ENCODE measurements around the gene AQP5.

The AQP5 gene

DNA sequence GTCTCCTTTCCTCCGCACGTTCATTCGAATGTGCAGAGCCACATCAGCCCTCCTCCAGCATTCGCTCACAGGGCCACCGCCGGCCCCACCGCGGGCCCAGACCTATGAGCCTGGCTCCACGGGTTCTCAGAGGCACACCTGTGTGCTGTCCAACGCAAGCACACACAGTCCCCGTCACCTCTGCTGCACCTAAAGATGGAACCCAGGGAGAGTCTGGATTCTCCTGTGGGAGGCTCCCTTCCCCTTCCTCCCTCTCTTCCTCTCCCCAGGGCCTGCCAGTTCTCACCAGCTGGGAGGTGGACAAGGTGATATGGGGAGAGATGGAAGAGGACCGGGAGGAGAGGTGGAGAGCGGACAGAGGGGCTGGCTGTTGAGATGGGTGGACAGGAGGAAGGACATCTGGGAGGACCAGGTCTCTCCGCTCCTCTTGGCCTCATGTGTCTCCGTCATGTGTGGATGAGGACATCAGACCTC, 6.1 kb downstream of the AQP5 start:
- no peaks in the 10 kb centered on the region for H3K36me3 ChIP-seq (ENCODE audit: low read depth)
- DNase-seq (ENCODE audit: low spot score) (no peak), ATAC-seq (ENCODE audit: low read depth) (no peak)
- TF ChIP-seq, protein P1, sequence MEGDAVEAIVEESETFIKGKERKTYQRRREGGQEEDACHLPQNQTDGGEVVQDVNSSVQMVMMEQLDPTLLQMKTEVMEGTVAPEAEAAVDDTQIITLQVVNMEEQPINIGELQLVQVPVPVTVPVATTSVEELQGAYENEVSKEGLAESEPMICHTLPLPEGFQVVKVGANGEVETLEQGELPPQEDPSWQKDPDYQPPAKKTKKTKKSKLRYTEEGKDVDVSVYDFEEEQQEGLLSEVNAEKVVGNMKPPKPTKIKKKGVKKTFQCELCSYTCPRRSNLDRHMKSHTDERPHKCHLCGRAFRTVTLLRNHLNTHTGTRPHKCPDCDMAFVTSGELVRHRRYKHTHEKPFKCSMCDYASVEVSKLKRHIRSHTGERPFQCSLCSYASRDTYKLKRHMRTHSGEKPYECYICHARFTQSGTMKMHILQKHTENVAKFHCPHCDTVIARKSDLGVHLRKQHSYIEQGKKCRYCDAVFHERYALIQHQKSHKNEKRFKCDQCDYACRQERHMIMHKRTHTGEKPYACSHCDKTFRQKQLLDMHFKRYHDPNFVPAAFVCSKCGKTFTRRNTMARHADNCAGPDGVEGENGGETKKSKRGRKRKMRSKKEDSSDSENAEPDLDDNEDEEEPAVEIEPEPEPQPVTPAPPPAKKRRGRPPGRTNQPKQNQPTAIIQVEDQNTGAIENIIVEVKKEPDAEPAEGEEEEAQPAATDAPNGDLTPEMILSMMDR (IDR thresholded peaks at IDR 0.05; ENCODE audit: poor library complexity, severe bottlenecking): no peak
- H3K27ac ChIP-seq (ENCODE audit: poor library complexity, severe bottlenecking): no peak overlapping the region
- H3K4me1 ChIP-seq (ENCODE audit: insufficient read depth, poor library complexity, severe bottlenecking): peaks cover 7% of the 10 kb centered on the region
- H3K4me3 ChIP-seq (ENCODE audit: severe bottlenecking): no peak overlapping the region
- no peaks in the 10 kb centered on the region for H3K27me3 ChIP-seq (ENCODE audit: insufficient read depth, poor library complexity, severe bottlenecking)
- no peaks in the 10 kb centered on the region for H3K9me3 ChIP-seq (ENCODE audit: severe bottlenecking)

DNA sequence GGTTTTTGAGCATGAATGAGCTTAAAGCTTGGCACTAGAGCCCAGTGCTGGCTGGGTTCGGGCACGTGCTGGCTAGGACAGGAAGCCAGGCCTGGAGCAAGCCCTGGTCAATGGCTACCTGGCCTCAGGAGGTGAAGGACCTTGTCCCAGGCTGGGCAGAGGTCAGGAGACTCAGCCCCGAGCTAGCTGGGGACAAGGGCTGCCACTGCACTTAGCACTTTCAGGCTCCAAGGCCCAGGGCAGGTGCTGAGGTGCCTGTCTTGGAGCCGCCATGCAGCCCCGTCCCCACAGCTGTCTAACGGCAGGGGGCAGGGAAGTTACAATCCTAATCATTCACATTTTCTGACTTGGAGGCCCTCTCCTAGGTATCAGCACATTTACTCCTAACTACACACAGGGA, 6.8 kb downstream of the AQP5 start:
- no peak for DNase-seq (ENCODE audit: low spot score)
- Histone ChIP-seq H3K4me1 (ENCODE audit: insufficient read depth, poor library complexity, severe bottlenecking) (peaks cover under 1% of the 10 kb centered on the region), H3K9me3 (ENCODE audit: severe bottlenecking) (no peaks in the 10 kb centered on the region)

DNA sequence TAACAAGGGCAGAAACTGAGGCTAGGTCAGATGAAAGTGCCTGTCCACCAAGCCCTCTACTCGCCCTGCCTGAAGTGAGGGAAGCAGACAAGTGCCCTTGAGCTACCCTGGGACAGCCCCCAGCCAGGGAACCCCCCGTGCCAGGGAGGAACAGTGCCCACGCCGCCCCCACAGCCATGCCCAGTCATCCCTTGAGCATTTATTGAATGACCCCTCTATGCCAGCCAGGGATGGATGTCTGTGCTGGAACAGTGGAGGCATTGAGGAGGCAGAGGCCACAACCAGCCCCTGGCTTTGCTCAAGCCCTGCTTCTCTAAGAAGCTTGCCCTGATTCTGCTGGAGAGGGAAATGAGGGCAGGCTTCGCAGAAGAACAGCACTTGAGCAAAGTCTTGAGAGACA, 7.4 kb downstream of the AQP5 start:
- H3K4me1 ChIP-seq (ENCODE audit: insufficient read depth, poor library complexity, severe bottlenecking): no peaks in the 10 kb centered on the region
- no peak overlapping the region for H3K4me3 ChIP-seq (ENCODE audit: severe bottlenecking)
- TF ChIP-seq, protein P1 (IDR thresholded peaks at IDR 0.05; ENCODE audit: poor library complexity, severe bottlenecking): no peak
- H3K36me3 ChIP-seq (ENCODE audit: low read depth): no peaks in the 10 kb centered on the region
- ATAC-seq (ENCODE audit: low read depth) (no peak), DNase-seq (ENCODE audit: low spot score) (no peak)
- H3K27ac ChIP-seq (ENCODE audit: poor library complexity, severe bottlenecking): no peak overlapping the region
- H3K9me3 ChIP-seq (ENCODE audit: severe bottlenecking): no peaks in the 10 kb centered on the region
- H3K27me3 ChIP-seq (ENCODE audit: insufficient read depth, poor library complexity, severe bottlenecking): no peaks in the 10 kb centered on the region

More for the DNA sequence above, 6.8 kb downstream of the AQP5 start:
- ATAC-seq (ENCODE audit: low read depth): no peak
- Histone ChIP-seq H3K4me3 (ENCODE audit: severe bottlenecking) (no peak overlapping the region), H3K27ac (ENCODE audit: poor library complexity, severe bottlenecking) (no peak overlapping the region), H3K36me3 (ENCODE audit: low read depth) (no peaks in the 10 kb centered on the region), H3K27me3 (ENCODE audit: insufficient read depth, poor library complexity, severe bottlenecking) (no peaks in the 10 kb centered on the region)
- TF ChIP-seq, protein P1 (IDR thresholded peaks at IDR 0.05; ENCODE audit: poor library complexity, severe bottlenecking): no peak

DNA sequence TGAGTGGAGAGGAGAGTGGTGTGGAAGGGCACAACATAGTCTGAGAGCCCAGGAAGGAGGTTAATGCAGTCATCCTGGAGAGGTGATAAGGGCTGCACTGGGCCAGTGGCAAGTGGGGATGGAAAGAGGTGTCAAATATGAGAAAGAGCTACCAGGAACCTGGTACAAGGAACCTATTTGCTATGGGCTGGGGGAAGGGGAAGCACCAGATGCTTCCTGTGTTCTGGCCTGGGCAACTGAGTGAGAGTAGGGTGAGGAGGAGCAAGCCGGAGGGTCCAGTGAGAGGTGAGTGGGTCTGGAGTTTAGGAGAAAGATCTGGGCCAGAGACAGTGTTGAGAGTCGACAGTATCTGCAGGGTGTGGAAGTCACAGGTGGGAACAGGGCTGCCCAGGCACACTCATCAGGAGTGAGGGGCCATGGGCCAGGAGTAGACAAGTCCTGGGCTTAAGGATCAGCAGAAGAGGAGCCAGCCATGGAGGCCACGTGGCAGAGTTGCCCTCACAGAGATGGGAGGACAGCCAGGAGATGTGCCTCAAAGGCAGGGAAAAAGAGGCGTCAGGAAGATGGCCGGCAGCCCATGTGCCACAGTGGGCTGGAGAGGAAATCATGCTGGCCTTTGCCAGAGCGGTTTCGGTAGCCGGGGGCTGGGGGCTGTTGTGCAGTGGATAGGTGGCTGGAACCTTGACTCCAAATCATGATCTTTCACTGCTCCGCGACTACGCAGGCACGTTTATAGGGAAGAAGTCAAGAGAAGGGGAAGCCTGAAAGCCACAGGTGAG, 8.2 kb downstream of the AQP5 start:
- H3K9me3 ChIP-seq (ENCODE audit: severe bottlenecking): no peaks in the 10 kb centered on the region
- H3K27me3 ChIP-seq (ENCODE audit: insufficient read depth, poor library complexity, severe bottlenecking): no peaks in the 10 kb centered on the region
- DNase-seq (ENCODE audit: low spot score) (no peak), ATAC-seq (ENCODE audit: low read depth) (no peak)
- H3K4me1 ChIP-seq (ENCODE audit: insufficient read depth, poor library complexity, severe bottlenecking): no peaks in the 10 kb centered on the region
- H3K4me3 ChIP-seq (ENCODE audit: severe bottlenecking): no peak overlapping the region
- H3K36me3 ChIP-seq (ENCODE audit: low read depth): no peaks in the 10 kb centered on the region
- TF ChIP-seq, protein P1 (IDR thresholded peaks at IDR 0.05; ENCODE audit: poor library complexity, severe bottlenecking): no peak
- no peak overlapping the region for H3K27ac ChIP-seq (ENCODE audit: poor library complexity, severe bottlenecking)

DNA sequence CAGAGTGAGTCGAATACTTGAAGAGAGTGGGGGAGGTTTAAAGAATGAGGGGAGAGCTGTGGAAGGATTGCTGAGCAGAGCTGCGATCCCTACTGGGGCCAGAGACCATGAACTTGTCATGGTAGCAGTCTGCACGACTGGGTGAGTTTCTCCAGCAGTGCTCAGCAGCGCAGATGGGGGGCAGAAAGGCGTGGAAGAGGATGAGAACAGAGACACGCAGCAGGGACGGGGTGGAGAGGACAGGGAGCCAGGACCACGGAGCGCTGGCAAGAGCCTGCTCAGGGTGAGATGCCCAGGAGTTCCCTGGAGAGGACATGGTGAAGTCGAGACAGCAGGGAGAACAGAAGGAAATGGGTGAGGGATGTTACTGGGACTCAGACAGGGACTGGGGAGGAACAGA, 9.0 kb downstream of the AQP5 start:
- no peak overlapping the region for H3K27ac ChIP-seq (ENCODE audit: poor library complexity, severe bottlenecking)
- H3K27me3 ChIP-seq (ENCODE audit: insufficient read depth, poor library complexity, severe bottlenecking): no peaks in the 10 kb centered on the region
- no peaks in the 10 kb centered on the region for H3K9me3 ChIP-seq (ENCODE audit: severe bottlenecking)
- H3K36me3 ChIP-seq (ENCODE audit: low read depth): no peaks in the 10 kb centered on the region
- no peak for DNase-seq (ENCODE audit: low spot score)
- ATAC-seq (ENCODE audit: low read depth): no peak
- TF ChIP-seq, protein P1 (IDR thresholded peaks at IDR 0.05; ENCODE audit: poor library complexity, severe bottlenecking): no peak
- H3K4me3 ChIP-seq (ENCODE audit: severe bottlenecking): no peak overlapping the region
- no peaks in the 10 kb centered on the region for H3K4me1 ChIP-seq (ENCODE audit: insufficient read depth, poor library complexity, severe bottlenecking)
